ENCODE data around the gene IGSF11. TPM values are rescaled to one million over a fixed set of nuclear protein-coding genes. Genes with fewer than 3 reads are reported as not detected.

IGSF11 gene
- total and polyA plus RNA-seq, 2 of the 4 experiments (the other 2 are of a cell fraction), result 0.18 TPM; not detected in 1

DNA sequence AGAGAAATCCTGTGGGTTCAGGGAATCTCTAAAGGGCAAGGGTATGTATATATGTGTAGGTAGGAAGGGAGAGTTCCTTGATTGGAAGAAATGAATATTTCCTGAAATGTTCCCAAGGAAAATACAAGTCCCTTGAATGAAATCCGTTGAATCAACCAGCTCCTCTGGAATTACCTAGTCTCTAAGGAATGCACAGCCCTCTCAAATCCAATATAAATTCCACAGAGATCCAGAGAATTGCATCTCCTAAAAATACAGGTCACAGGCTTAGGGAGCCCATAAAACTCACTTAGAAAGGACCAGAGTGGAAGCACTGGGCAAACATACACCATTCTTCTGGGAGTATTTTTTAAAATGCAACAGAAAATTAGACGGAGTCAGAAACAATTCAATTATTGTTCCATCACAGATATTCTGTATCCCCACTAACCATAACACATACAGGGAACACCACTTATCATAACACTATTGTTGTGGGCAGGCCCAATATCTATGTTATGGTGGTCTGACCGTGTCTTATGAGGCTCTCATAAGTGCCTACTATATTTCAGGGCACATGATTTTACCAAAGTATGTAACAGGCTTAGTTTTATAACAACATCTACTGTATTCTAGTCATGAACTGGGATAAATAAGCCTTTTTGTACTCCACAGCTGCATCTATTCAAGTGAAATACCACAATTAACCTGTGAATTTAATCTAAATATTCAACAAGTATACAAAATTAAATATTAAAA, 43.7 kb downstream of the IGSF11 start:
- Histone ChIP-seq H2AK5ac (ENCODE audit: low read depth, low read length) (no peak overlapping the region), H3K18ac (ENCODE audit: low read depth, low read length) (no peak overlapping the region), H2AFZ (replicated peaks; ENCODE audit: low read length, poor library complexity) (no peak overlapping the region), H3K4me2 (ENCODE audit: low read depth, low read length) (no peak overlapping the region), H4K91ac (ENCODE audit: insufficient read depth, low read depth, low read length) (no peak overlapping the region), H3K4me1 (ENCODE audit: control insufficient read depth, insufficient read depth, low read length) (no peaks in the 10 kb centered on the region), H3K9ac (ENCODE audit: low read depth, low read length) (no peak overlapping the region), H2BK120ac (ENCODE audit: low read depth, low read length) (no peak overlapping the region), H2BK20ac (ENCODE audit: low read depth, low read length) (no peak overlapping the region), H3K14ac (replicated peaks; ENCODE audit: low read depth, low read length) (no peak overlapping the region), H3K79me1 (ENCODE audit: low read depth in 1 of 2, low read length in 2 of 2) (no peaks in the 10 kb centered on the region), H3K4me3 (ENCODE audit: insufficient read depth, low read depth, low read length) (no peak overlapping the region), H2AK9ac (replicated peaks; ENCODE audit: low read depth, low read length, poor library complexity) (no peak overlapping the region), H3K23ac (ENCODE audit: low read depth, low read length) (no peak overlapping the region), H2BK5ac (ENCODE audit: low read depth, low read length, poor library complexity, severe bottlenecking) (no peak overlapping the region), H3K56ac (ENCODE audit: extremely low read depth, insufficient read depth, low read length) (no peak overlapping the region), H3K9me1 (ENCODE audit: insufficient read depth, low read length) (no peaks in the 10 kb centered on the region), H3K27me3 (ENCODE audit: control insufficient read depth, insufficient read depth, low read length) (no peaks in the 10 kb centered on the region), H4K20me1 (ENCODE audit: insufficient read depth, low read length) (no peaks in the 10 kb centered on the region), H3K27ac (ENCODE audit: insufficient read depth, low read length) (no peak overlapping the region), H3K9me3 (ENCODE audit: control insufficient read depth, insufficient read depth, low read length) (no peaks in the 10 kb centered on the region), H4K5ac (ENCODE audit: low read depth, low read length) (no peak overlapping the region), H3K4ac (ENCODE audit: low read depth, low read length) (no peak overlapping the region), H2BK15ac (ENCODE audit: low read depth, low read length) (no peak overlapping the region), H3K36me3 (ENCODE audit: control insufficient read depth, insufficient read depth, low read length) (no peaks in the 10 kb centered on the region), H4K8ac (ENCODE audit: low read depth in 2 of 2, low read length in 2 of 2) (no peak overlapping the region)
- intact Hi-C loops (cut with micrococcal nuclease), result no loop called here
- no peak for TF ChIP-seq SMC3 (IDR thresholded peaks at IDR 0.05; ENCODE audit: low read depth, low read length)
- ChIA-PET POLR2A (ENCODE audit: unreplicated experiment) (no interaction called here), CTCF (interaction anchor here (0.6 kb wide), 1 partner anchor 158 kb away, joined by 6 read pairs; no protein-coding TSS in a partner anchor)
- no TSS peak for BruUV-seq (replicated peaks)
- no peak for DNase-seq
- dilution Hi-C loops (cut with HindIII; ENCODE audit: low sequenced_read_pairs, unreplicated experiment), result no loop called here
- in situ Hi-C loops (cut with MboI; ENCODE audit: low sequenced_read_pairs), result no loop called here
- no CpG with 5 or more reads among the region's 3 CpGs for WGBS, 2 experiments (ENCODE audit: extremely low coverage in 2 of 2, insufficient read length in 1 of 2)
- ATAC-seq (ENCODE audit: low read depth), result no peak
